ENCODE results near the gene MYL5.
"Not testable (repeated sequence)": the region's sequence is repeated elsewhere in the genome, so short reads cannot be mapped to it uniquely, and the experiment has no call there.

Gene MYL5

GRCh38 chr4:725391-726234 lies 51.3 kb downstream of the MYL5 start:
- no peak for DNase-seq (ENCODE audit: low spot score)

GRCh38 chr4:726235-726787 lies 52.0 kb downstream of the MYL5 start:
- DNase-seq (ENCODE audit: low spot score) = no peak

- no peak for DNase-seq (ENCODE audit: low spot score)
Observed at GRCh38 chr4:726838-727237, 52.5 kb downstream of the MYL5 start.

- no peak for DNase-seq (ENCODE audit: low spot score)
Observed at GRCh38 chr4:727576-727975, 53.2 kb downstream of the MYL5 start.

- no peak for DNase-seq (ENCODE audit: low spot score)
Observed at GRCh38 chr4:729336-730315, 55.3 kb downstream of the MYL5 start.

GRCh38 chr4:730511-730910 lies 56.2 kb downstream of the MYL5 start:
- no peak for DNase-seq (ENCODE audit: low spot score)

- not testable (repeated sequence) for DNase-seq (ENCODE audit: low spot score)
Observed at GRCh38 chr4:730946-731904, 56.9 kb downstream of the MYL5 start.
